GM12878 (cell line): ENCODE data around the gene NEXN.

ENCODE experiments used
- FOS ChIP-seq: IDR thresholded peaks from 3 replicates; pipeline ENCODE4 v1.6.1; 2011; ENCODE audit warnings: borderline replicate concordance; ENCODE audit not compliant: insufficient read length; ENCODE audit errors: extremely low read depth
- MXI1 ChIP-seq: fragments of 150-350 bp; IDR thresholded peaks from 2 replicates; pipeline ENCODE4 v1.6.1; 2011; ENCODE audit warnings: low read depth, mild to moderate bottlenecking, inconsistent platforms, low read length, improper control_type of control experiment
- TF ChIP-seq, protein P1 (sequence below): fragments of 450-650 bp; IDR thresholded peaks from 2 replicates; pipeline ENCODE4 v1.6.1; 2018; ENCODE audit warnings: mild to moderate bottlenecking, low read depth, moderate library complexity; ENCODE audit not compliant: partially characterized antibody
- TF ChIP-seq, protein P2 (sequence below): IDR thresholded peaks from 2 replicates; pipeline ENCODE4 v1.6.1; 2012; ENCODE audit warnings: low read depth, low read length, improper control_type of control experiment

DNA sequence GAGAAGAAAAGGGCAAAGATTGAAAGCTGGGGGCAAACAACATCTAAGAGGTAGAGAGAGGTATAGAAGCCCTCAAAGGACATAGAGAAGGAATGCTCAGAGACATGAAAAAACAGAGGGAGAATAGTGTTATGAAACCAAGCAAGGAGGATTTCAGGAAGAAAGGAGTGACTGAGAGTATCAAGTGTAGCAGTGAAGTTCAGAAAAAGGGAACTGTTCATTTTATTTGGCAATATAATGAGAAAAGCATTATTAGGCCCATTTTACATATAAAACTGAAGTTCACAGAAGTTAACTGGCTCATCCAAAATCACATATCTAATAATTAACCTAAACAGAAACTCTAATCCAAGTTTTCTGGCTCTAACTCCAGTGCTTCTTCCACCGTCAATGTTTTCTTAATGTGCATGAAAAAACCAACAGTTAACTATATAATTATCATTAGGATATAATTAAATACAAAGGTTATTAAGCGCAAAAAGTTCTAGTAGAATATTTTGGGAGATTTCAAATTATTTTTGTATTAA is 17.7 kb downstream of the NEXN start:
- TF ChIP-seq, protein P1, sequence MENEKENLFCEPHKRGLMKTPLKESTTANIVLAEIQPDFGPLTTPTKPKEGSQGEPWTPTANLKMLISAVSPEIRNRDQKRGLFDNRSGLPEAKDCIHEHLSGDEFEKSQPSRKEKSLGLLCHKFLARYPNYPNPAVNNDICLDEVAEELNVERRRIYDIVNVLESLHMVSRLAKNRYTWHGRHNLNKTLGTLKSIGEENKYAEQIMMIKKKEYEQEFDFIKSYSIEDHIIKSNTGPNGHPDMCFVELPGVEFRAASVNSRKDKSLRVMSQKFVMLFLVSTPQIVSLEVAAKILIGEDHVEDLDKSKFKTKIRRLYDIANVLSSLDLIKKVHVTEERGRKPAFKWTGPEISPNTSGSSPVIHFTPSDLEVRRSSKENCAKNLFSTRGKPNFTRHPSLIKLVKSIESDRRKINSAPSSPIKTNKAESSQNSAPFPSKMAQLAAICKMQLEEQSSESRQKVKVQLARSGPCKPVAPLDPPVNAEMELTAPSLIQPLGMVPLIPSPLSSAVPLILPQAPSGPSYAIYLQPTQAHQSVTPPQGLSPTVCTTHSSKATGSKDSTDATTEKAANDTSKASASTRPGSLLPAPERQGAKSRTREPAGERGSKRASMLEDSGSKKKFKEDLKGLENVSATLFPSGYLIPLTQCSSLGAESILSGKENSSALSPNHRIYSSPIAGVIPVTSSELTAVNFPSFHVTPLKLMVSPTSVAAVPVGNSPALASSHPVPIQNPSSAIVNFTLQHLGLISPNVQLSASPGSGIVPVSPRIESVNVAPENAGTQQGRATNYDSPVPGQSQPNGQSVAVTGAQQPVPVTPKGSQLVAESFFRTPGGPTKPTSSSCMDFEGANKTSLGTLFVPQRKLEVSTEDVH = no peak
- TF ChIP-seq FOS (no peak), MXI1 (no peak)
- TF ChIP-seq, protein P2, sequence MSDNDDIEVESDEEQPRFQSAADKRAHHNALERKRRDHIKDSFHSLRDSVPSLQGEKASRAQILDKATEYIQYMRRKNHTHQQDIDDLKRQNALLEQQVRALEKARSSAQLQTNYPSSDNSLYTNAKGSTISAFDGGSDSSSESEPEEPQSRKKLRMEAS = no peak
